Hepatocyte (in vitro differentiated cells): ENCODE data around the gene DGCR2.

ENCODE experiments used
- CTCF ChIP-seq: fragments of 200-600 bp; sonication (generic); IDR thresholded peaks from 2 replicates; pipeline ENCODE4 v1.5.1; 2016; ENCODE audit warnings: antibody characterized with exemption, mild to moderate bottlenecking; ENCODE audit not compliant: poor library complexity
- EZH2phosphoT487 ChIP-seq: fragments of 200-600 bp; sonication (generic); IDR thresholded peaks from one replicate; pipeline ENCODE4 v1.6.1; 2018; ENCODE audit warnings: antibody characterized with exemption, mild to moderate bottlenecking, low read depth, moderate library complexity; ENCODE audit not compliant: unreplicated experiment, severe bottlenecking

GRCh38 chr22:19057999-19058491 is 64.2 kb downstream of the DGCR2 start:
- TF ChIP-seq CTCF (no peak), EZH2phosphoT487 (no peak)
